ENCODE data around the gene TARBP1. TPM values are rescaled to one million over a fixed set of nuclear protein-coding genes. Genes with fewer than 3 reads are reported as not detected.
"Not testable (repeated sequence)": the region's sequence is repeated elsewhere in the genome, so short reads cannot be mapped to it uniquely, and the experiment has no call there.

The TARBP1 gene
- total RNA-seq (2014; rRNA removed; shearing (Covaris generic)), result 28.7 and 57.5 TPM in 2 replicates

DNA sequence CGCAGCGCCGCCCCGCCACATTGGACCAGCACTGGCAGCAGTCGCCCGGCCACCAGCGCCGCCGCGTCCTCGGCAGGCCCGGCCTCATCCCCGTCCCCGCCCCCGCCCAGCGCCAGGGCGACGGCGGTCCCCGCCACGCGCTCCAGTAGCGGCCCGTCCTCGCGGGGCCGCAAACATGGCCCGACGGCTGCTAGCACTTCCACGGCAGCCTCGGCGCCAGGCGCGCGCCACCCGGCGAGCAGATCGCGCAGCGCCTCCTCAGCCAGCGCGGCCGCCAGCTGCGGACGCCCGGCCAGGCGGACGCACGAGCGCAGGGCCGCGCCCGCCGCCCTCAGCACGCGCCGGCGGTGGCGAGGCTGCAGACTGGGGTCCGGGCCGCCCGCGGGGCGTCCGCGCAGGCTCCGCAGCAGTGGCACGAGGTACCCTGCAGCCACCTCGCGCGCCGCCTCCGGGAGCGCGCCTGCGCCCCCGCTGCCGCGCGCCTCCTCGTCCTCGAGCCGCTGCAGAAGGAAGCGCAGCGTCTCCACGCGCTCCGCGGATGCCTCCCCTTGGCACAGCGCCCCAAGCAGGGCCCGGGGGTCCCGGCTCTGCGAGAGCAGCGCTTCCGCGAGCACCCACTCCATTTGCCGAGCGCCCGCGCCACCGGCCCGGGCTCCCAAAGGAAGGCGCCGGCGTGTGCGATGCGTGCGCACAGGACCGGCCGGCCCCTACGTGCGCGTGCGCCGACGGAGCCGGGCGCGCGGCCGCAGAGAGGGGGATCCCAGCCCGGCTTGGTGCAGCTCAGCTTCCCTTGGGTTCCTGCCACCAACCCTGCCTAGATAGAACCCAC lies at the start of gene TARBP1:
Gene TARBP1, minus strand, starts transcription at position 699 of the 829 bp plus-strand sequence. Its CDS starts 76 bp downstream, at position 623.
- peaks cover 7% of the 10 kb centered on the region for H3K27me3 ChIP-seq (ENCODE audit: control insufficient read depth, insufficient read depth, low read length)
- H3K36me3 ChIP-seq (replicated peaks; ENCODE audit: control insufficient read depth, insufficient read depth, low read length), result no peaks in the 10 kb centered on the region
- DNase-seq, result peak; percentile 95
- H3K4me3 ChIP-seq (ENCODE audit: insufficient read depth, low read depth, low read length), result peak within 1 kb of the TSS; percentile 90

GRCh38 chr1:234528074-234528865 lies 49.3 kb upstream of the TARBP1 start:
- Histone ChIP-seq H3K36me3 (replicated peaks; ENCODE audit: control insufficient read depth, insufficient read depth, low read length) (no peaks in the 10 kb centered on the region), H3K27me3 (ENCODE audit: control insufficient read depth, insufficient read depth, low read length) (no peaks in the 10 kb centered on the region), H3K4me3 (ENCODE audit: insufficient read depth, low read depth, low read length) (no peak overlapping the region)
- peak; percentile 6 for DNase-seq

- DNase-seq, result no peak
- no peaks in the 10 kb centered on the region for H3K27me3 ChIP-seq (ENCODE audit: control insufficient read depth, insufficient read depth, low read length)
- H3K4me3 ChIP-seq (ENCODE audit: insufficient read depth, low read depth, low read length), result no peak overlapping the region
- no peaks in the 10 kb centered on the region for H3K36me3 ChIP-seq (replicated peaks; ENCODE audit: control insufficient read depth, insufficient read depth, low read length)
Measured at GRCh38 chr1:234527346-234527745, 48.4 kb upstream of the TARBP1 start.

GRCh38 chr1:234526922-234527321 lies 47.9 kb upstream of the TARBP1 start:
- Histone ChIP-seq H3K36me3 (replicated peaks; ENCODE audit: control insufficient read depth, insufficient read depth, low read length) (no peaks in the 10 kb centered on the region), H3K27me3 (ENCODE audit: control insufficient read depth, insufficient read depth, low read length) (no peaks in the 10 kb centered on the region), H3K4me3 (ENCODE audit: insufficient read depth, low read depth, low read length) (no peak overlapping the region)
- DNase-seq, result no peak

- Histone ChIP-seq H3K36me3 (replicated peaks; ENCODE audit: control insufficient read depth, insufficient read depth, low read length) (no peaks in the 10 kb centered on the region), H3K27me3 (ENCODE audit: control insufficient read depth, insufficient read depth, low read length) (no peaks in the 10 kb centered on the region), H3K4me3 (ENCODE audit: insufficient read depth, low read depth, low read length) (no peak overlapping the region)
- no peak for DNase-seq
Measured at GRCh38 chr1:234525099-234525799, 46.3 kb upstream of the TARBP1 start.

- H3K27me3 ChIP-seq (ENCODE audit: control insufficient read depth, insufficient read depth, low read length), result no peaks in the 10 kb centered on the region
- H3K4me3 ChIP-seq (ENCODE audit: insufficient read depth, low read depth, low read length), result no peak overlapping the region
- no peak for DNase-seq
- no peaks in the 10 kb centered on the region for H3K36me3 ChIP-seq (replicated peaks; ENCODE audit: control insufficient read depth, insufficient read depth, low read length)
Measured at GRCh38 chr1:234521836-234522235, 42.9 kb upstream of the TARBP1 start.

- H3K27me3 ChIP-seq (ENCODE audit: control insufficient read depth, insufficient read depth, low read length), result no peaks in the 10 kb centered on the region
- no peak for DNase-seq
Measured at GRCh38 chr1:234520908-234521817, 42.2 kb upstream of the TARBP1 start.

DNA sequence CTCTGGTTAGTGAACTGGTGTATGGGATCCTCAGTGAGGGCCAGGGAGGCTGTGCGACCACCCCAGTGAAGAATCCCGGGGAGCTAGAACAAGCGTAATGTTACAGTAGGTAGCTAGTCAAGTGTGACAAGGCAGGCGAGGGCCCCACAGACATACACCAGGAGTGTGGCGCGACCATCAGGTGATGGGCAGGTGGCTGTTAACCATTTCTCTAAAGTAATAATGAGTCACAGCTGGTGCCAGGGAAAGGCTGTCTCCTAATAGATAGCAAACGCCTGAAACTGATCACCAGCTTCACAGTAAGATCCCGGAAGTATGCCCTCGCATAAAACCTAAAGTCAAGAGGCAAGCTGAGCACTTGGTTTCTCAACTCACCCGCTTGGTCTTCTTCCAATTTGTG lies 40.5 kb upstream of the TARBP1 start:
- Histone ChIP-seq H3K4me3 (ENCODE audit: insufficient read depth, low read depth, low read length) (no peak overlapping the region), H3K27me3 (ENCODE audit: control insufficient read depth, insufficient read depth, low read length) (no peaks in the 10 kb centered on the region), H3K36me3 (replicated peaks; ENCODE audit: control insufficient read depth, insufficient read depth, low read length) (no peaks in the 10 kb centered on the region)
- no peak for DNase-seq

More at GRCh38 chr1:234520908-234521817, 42.2 kb upstream of the TARBP1 start:
- Histone ChIP-seq H3K36me3 (replicated peaks; ENCODE audit: control insufficient read depth, insufficient read depth, low read length) (no peaks in the 10 kb centered on the region), H3K4me3 (ENCODE audit: insufficient read depth, low read depth, low read length) (no peak overlapping the region)

DNA sequence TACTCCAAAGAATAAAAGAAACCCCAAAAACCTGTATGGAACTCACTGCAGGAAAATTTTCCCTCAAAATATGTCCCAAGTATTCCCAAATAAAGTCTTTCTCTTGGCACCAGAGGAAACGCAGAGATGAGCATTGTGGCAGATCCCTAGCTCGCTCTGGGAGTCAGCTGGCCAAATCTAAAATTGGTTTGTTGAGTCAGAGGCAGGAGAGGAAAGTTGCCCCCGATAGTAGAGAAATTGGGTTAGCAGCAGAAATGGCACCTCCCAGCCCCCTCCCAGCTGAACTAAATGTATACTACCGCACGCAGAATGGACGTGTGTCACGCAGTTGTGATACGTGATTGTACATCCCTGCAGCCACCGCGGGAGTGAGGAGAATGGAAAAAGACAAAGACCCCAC lies 39.9 kb upstream of the TARBP1 start:
- Histone ChIP-seq H3K4me3 (ENCODE audit: insufficient read depth, low read depth, low read length) (no peak overlapping the region), H3K36me3 (replicated peaks; ENCODE audit: control insufficient read depth, insufficient read depth, low read length) (no peaks in the 10 kb centered on the region), H3K27me3 (ENCODE audit: control insufficient read depth, insufficient read depth, low read length) (no peaks in the 10 kb centered on the region)
- DNase-seq, result no peak

- H3K4me3 ChIP-seq (ENCODE audit: insufficient read depth, low read depth, low read length); H3K36me3 ChIP-seq (replicated peaks; ENCODE audit: control insufficient read depth, insufficient read depth, low read length); H3K27me3 ChIP-seq (ENCODE audit: control insufficient read depth, insufficient read depth, low read length); DNase-seq: not testable (repeated sequence)
Measured at GRCh38 chr1:234518086-234518485, 39.1 kb upstream of the TARBP1 start.

GRCh38 chr1:234517110-234517802 lies 38.3 kb upstream of the TARBP1 start:
- Histone ChIP-seq H3K4me3 (ENCODE audit: insufficient read depth, low read depth, low read length) (no peak overlapping the region), H3K27me3 (ENCODE audit: control insufficient read depth, insufficient read depth, low read length) (no peaks in the 10 kb centered on the region), H3K36me3 (replicated peaks; ENCODE audit: control insufficient read depth, insufficient read depth, low read length) (no peaks in the 10 kb centered on the region)
- no peak for DNase-seq

DNA sequence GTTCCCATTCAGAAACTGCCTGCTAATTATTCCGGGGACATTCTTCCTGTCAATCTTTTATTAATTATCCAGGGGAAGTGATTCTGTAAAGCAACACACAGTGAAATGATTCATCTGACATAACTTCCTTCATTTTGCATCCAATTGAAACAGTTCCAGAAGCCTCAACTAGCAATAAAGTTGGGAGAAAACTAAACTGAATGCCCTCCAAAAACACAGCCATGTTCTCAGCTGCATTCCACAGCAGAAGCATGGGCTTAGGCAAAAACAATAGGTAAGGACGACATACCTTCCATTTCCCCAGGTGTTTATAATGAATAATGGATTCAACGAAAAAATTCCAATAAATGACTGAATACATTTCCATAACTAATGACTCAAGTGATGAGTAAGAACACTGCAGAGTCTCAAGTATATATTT lies 36.9 kb upstream of the TARBP1 start:
- H3K27me3 ChIP-seq (ENCODE audit: control insufficient read depth, insufficient read depth, low read length), result no peaks in the 10 kb centered on the region
- DNase-seq, result peak; percentile 55
- H3K36me3 ChIP-seq (replicated peaks; ENCODE audit: control insufficient read depth, insufficient read depth, low read length), result no peaks in the 10 kb centered on the region
- no peak overlapping the region for H3K4me3 ChIP-seq (ENCODE audit: insufficient read depth, low read depth, low read length)

DNA sequence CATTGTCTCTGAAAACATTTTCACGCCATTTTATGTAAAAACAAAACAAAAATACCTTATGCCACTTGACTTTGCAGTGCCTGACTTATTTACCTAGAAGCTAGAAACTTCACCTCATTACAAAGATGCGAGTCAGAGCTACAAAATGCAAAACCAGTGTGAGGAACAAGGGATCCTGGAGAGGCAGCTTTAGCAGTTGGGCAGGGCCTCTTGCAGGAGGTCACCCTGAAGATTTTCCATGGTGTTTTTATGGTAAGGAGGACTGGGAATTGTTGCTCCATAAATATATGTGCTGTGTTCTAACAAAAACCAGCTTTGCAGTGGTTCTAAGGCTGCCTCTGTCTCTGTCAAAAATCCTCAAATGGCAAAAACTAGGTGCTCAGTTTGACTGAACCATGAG lies 36.4 kb upstream of the TARBP1 start:
- no peaks in the 10 kb centered on the region for H3K36me3 ChIP-seq (replicated peaks; ENCODE audit: control insufficient read depth, insufficient read depth, low read length)
- DNase-seq, result peak; percentile 55
- no peak overlapping the region for H3K4me3 ChIP-seq (ENCODE audit: insufficient read depth, low read depth, low read length)
- no peaks in the 10 kb centered on the region for H3K27me3 ChIP-seq (ENCODE audit: control insufficient read depth, insufficient read depth, low read length)
